Suppressor macrophage treated with lipopolysaccharide for 4 hours (primary cell): ENCODE data around the gene BEST1.
A peak's percentile ranks its signal among the peaks of the same experiment; 100 is the strongest.
"Not testable (repeated sequence)": the region's sequence is repeated elsewhere in the genome, so short reads cannot be mapped to it uniquely, and the experiment has no call there.

ENCODE experiments used
- DNase-seq: peaks from one replicate; pipeline ENCODE4 v3.0.0-alpha.2; 2020

BEST1 gene

GRCh38 chr11:61949169-61950034 lies 749 bp upstream of the BEST1 start:
- peak; percentile 79 for DNase-seq

GRCh38 chr11:61951484-61952135 lies 1.5 kb downstream of the BEST1 start:
- no peak for DNase-seq

- no peak for DNase-seq
These were observed 2.7 kb downstream of the BEST1 start for GRCh38 chr11:61952882-61953281.

- not testable (repeated sequence) for DNase-seq
These were observed 3.5 kb downstream of the BEST1 start for GRCh38 chr11:61953632-61954031.

GRCh38 chr11:61954106-61954850 lies 4.1 kb downstream of the BEST1 start:
- peak; percentile 39 for DNase-seq

GRCh38 chr11:61954851-61955421 lies 4.8 kb downstream of the BEST1 start:
- DNase-seq: peak; percentile 94

- peak; percentile 37 for DNase-seq
These were observed 5.4 kb downstream of the BEST1 start for GRCh38 chr11:61955422-61956135.

GRCh38 chr11:61956191-61957020 lies 6.3 kb downstream of the BEST1 start:
- no peak for DNase-seq

- no peak for DNase-seq
These were observed 7.0 kb downstream of the BEST1 start for GRCh38 chr11:61957021-61957770.

- DNase-seq: no peak
These were observed 8.4 kb downstream of the BEST1 start for GRCh38 chr11:61958590-61958989.

- no peak for DNase-seq
These were observed 9.0 kb downstream of the BEST1 start for GRCh38 chr11:61959114-61959513.

- DNase-seq: no peak
These were observed 9.5 kb downstream of the BEST1 start for GRCh38 chr11:61959678-61960077.

GRCh38 chr11:61960532-61960931 lies 10.4 kb downstream of the BEST1 start:
- no peak for DNase-seq

GRCh38 chr11:61961570-61962212 lies 11.5 kb downstream of the BEST1 start:
- DNase-seq: peak; percentile 62

GRCh38 chr11:61962213-61963015 lies 12.3 kb downstream of the BEST1 start:
- peak; percentile 81 for DNase-seq

GRCh38 chr11:61963016-61963281 lies 12.8 kb downstream of the BEST1 start:
- DNase-seq: peak; percentile 94

- DNase-seq: peak; percentile 95
These were observed 13.3 kb downstream of the BEST1 start for GRCh38 chr11:61963282-61964057.

GRCh38 chr11:61964058-61964665 lies 14.0 kb downstream of the BEST1 start:
- DNase-seq: no peak
